Naive thymus-derived CD4-positive, alpha-beta T cell (primary cell): Measurements from ENCODE around the gene AGFG2. TPM values are rescaled to one million over a fixed set of nuclear protein-coding genes. Genes with fewer than 3 reads are reported as not detected.

Experiments used
- ATAC-seq: fragments of 150-1000 bp; cut with Tn5 transposase; 2 replicates; pipeline ENCODE4 v1.10.0; 2021; ENCODE audit warnings: mild to moderate bottlenecking, moderate library complexity
- CTCF ChIA-PET: fragments of 350-600 bp; sonication (Branson Sonifier 250); formaldehyde crosslinking; loops from one replicate; lab custom pipeline; 2021; ENCODE audit warnings: antibody characterized with exemption; lab: Charles Lee
- POLR2A ChIA-PET: fragments of 350-600 bp; sonication (Branson Sonifier 250); formaldehyde crosslinking; loops from one replicate; lab custom pipeline; 2021; ENCODE audit warnings: antibody characterized with exemption, inconsistent platforms; lab: Charles Lee
- DNase-seq, 9 donors: peaks; one replicate each; pipeline versions ENCODE4 v3.0.0 to v3.0.0-alpha.2; 2020 to 2022; ENCODE audit warnings: mixed read lengths in 1 of 9
- H3K27ac ChIP-seq: one replicate; pipeline ENCODE4 v1.7.0; 2013; ENCODE audit warnings: mild to moderate bottlenecking, low read depth, low read length, moderate library complexity
- H3K27me3 ChIP-seq, 2 donors: one replicate each; pipeline ENCODE4 v1.7.0; 2013; ENCODE audit warnings: low read length in 2 of 2, mild to moderate bottlenecking in 2 of 2, moderate library complexity in 2 of 2; ENCODE audit not compliant: control insufficient read depth in 2 of 2, insufficient read depth in 2 of 2
- H3K36me3 ChIP-seq, 3 experiments: 1 replicate in 2 of 3; 2 replicates in 1 of 3; pipeline ENCODE4 v1.7.0; 2013; ENCODE audit warnings: low read length in 3 of 3, mild to moderate bottlenecking in 3 of 3, moderate library complexity in 1 of 3; ENCODE audit not compliant: insufficient read depth in 3 of 3, control insufficient read depth in 2 of 3
- H3K4me1 ChIP-seq, 2 donors: one replicate each; pipeline ENCODE4 v1.7.0; 2013; ENCODE audit warnings: low read length in 2 of 2, mild to moderate bottlenecking in 2 of 2, moderate library complexity in 1 of 2; ENCODE audit not compliant: control insufficient read depth in 2 of 2, insufficient read depth in 2 of 2
- H3K4me3 ChIP-seq: 2 replicates; pipeline ENCODE4 v1.7.0; 2013; ENCODE audit warnings: mild to moderate bottlenecking, low read length
- H3K9me3 ChIP-seq, 3 experiments: 1 replicate in 2 of 3; 2 replicates in 1 of 3; pipeline ENCODE4 v1.7.0; 2013; ENCODE audit warnings: low read length in 3 of 3; ENCODE audit not compliant: control insufficient read depth in 2 of 3
- H3K27ac Mint-ChIP-seq, 9 donors: one replicate each; pipeline ENCODE4 v1.8.0; 2020 to 2022; ENCODE audit warnings: mixed read lengths in 9 of 9, mild to moderate bottlenecking in 8 of 9, moderate library complexity in 5 of 9, inconsistent platforms in 2 of 9
- H3K27me3 Mint-ChIP-seq, 5 donors: one replicate each; pipeline ENCODE4 v1.8.0; 2021 to 2022; ENCODE audit warnings: mixed read lengths in 5 of 5, mild to moderate bottlenecking in 1 of 5
- H3K36me3 Mint-ChIP-seq, 5 donors: one replicate each; pipeline ENCODE4 v1.8.0; 2020 to 2022; ENCODE audit warnings: mixed read lengths in 5 of 5, mild to moderate bottlenecking in 3 of 5, inconsistent platforms in 1 of 5
- H3K4me1 Mint-ChIP-seq, 7 donors: one replicate each; pipeline ENCODE4 v1.8.0; 2020 to 2022; ENCODE audit warnings: mixed read lengths in 7 of 7, mild to moderate bottlenecking in 3 of 7, inconsistent platforms in 1 of 7
- H3K4me3 Mint-ChIP-seq, 10 donors: one replicate each; pipeline ENCODE4 v1.8.0; 2020 to 2022; ENCODE audit warnings: mild to moderate bottlenecking in 10 of 10, mixed read lengths in 10 of 10, moderate library complexity in 6 of 10, inconsistent platforms in 2 of 10
- H3K9me3 Mint-ChIP-seq, 11 donors: one replicate each; pipeline ENCODE4 v1.8.0; 2020 to 2022; ENCODE audit warnings: mixed read lengths in 11 of 11, mild to moderate bottlenecking in 4 of 11, inconsistent platforms in 1 of 11, moderate library complexity in 1 of 11
- intact Hi-C, 2 donors: fragments of 100-400 bp; cut with micrococcal nuclease; formaldehyde crosslinking; loops; one replicate each; pipeline ENCODE4 v1.15.1; 2023
- polyA plus RNA-seq, 2 donors: library from polyadenylated mRNA; unstranded; fragments of 300-500 nt; fragmentation: Illumina TruSeq; gene quantifications; one replicate each; pipeline ENCODE4 v1.2.3, GENCODE V29; 2021
- total RNA-seq, 6 experiments: library from RNA in 5 of 6; stranded (reverse) in 5 of 6; gene quantifications; 1 replicate in 5 of 6; 2 replicates in 1 of 6; pipeline ENCODE4 v1.2.3 and lab custom pipeline; 2021 to 2026

AGFG2 gene
- total and polyA plus RNA-seq, 7 experiments from 2014 or later = 5.7 to 42.4 (median 23.2) TPM

DNA sequence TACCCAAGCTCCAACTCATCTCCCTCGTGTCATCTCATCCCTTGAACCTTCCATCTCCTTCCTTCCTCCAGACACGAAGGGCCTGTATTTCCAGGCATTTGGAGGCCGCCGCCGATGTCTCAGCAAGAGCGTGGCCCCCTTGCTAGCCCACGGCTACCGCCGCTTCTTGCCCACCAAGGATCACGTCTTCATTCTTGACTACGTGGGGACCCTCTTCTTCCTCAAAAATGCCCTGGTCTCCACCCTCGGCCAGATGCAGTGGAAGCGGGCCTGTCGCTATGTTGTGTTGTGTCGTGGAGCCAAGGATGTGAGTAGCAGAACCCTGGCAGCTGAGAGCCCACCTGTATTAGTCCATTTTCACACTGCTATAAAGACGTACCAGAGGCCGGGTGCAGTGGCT lies 52.6 kb downstream of the AGFG2 start:
- H3K9me3 ChIP-seq = no peaks in the 10 kb centered on the region
- H3K36me3 ChIP-seq = no peaks in the 10 kb centered on the region
- no peak for ATAC-seq
- no peak overlapping the region for H3K27ac ChIP-seq
- Mint-ChIP-seq H3K4me1 (peaks cover 4 to 12% (median 7%) of the 10 kb centered on the region in 7 donors), H3K4me3 (no peak overlapping the region), H3K27ac (no peak overlapping the region), H3K9me3 (no peaks in the 10 kb centered on the region), H3K36me3 (no peaks in the 10 kb centered on the region), H3K27me3 (peaks cover 0 to 26% (median 4%) of the 10 kb centered on the region in 5 donors)
- ChIA-PET CTCF (interaction anchor here (1.0 kb wide), 1 partner anchor 117 kb away, joined by 3 read pairs; no protein-coding TSS in a partner anchor), POLR2A (interaction anchor here (0.7 to 1.0 kb wide), 3 partner anchors 21 to 53 kb away, joined by 3 to 5 read pairs (median 3); partner anchors contain the start of genes AGFG2 and MOSPD3)
- intact Hi-C loops = no loop called here
- peaks cover 0 to 4% of the 10 kb centered on the region in 2 donors for H3K4me1 ChIP-seq
- no peaks in the 10 kb centered on the region for H3K27me3 ChIP-seq
- no peak for DNase-seq
- H3K4me3 ChIP-seq = no peak overlapping the region

DNA sequence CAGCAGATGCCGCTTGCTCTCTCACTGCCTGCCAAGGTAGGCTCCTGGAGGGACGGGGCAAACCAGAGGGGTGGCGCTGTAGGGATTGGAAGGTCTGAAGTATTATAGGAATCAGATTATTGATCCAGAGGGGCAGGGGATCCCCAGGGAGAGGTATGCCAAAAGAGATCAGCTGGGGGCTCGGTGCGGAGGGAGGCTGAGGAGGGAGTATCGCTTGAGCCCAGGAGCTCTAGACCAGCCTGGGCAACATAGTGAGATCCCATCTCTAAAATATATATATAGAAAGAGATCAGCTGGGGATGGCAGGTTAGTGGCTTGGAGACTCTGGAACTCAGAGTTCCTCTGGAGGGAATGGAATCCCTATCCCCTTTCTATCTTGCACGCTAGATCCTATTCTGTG lies 56.2 kb downstream of the AGFG2 start:
- H3K36me3 Mint-ChIP-seq = no peaks in the 10 kb centered on the region
- peak overlapping the region in 1 of 9 donors; percentile 67 for H3K27ac Mint-ChIP-seq
- Histone ChIP-seq H3K27me3 (no peaks in the 10 kb centered on the region), H3K9me3 (no peaks in the 10 kb centered on the region), H3K4me1 (no peaks in the 10 kb centered on the region), H3K36me3 (no peaks in the 10 kb centered on the region), H3K27ac (no peak overlapping the region), H3K4me3 (no peak overlapping the region)
- ChIA-PET CTCF (interaction anchor here (1.5 kb wide), 1 partner anchor 9 kb away, joined by 3 read pairs; the partner anchor contains the start of genes FBXO24 and LRCH4), POLR2A (interaction anchor here (1.1 to 3.9 kb wide), 3 partner anchors 9 to 11 kb away, joined by 3 to 20 read pairs (median 3); partner anchors contain the start of genes FBXO24 and LRCH4)
- ATAC-seq (no peak), DNase-seq (no peak)
- no peak overlapping the region for H3K4me3 Mint-ChIP-seq
- H3K4me1 Mint-ChIP-seq = peaks cover 0 to 7% (median 4%) of the 10 kb centered on the region in 7 donors
- peaks cover 0 to 11% (median 4%) of the 10 kb centered on the region in 5 donors for H3K27me3 Mint-ChIP-seq
- H3K9me3 Mint-ChIP-seq = peaks cover 0 to 2% (median 0%) of the 10 kb centered on the region in 11 donors
- intact Hi-C loops = no loop called here

GRCh38 chr7:100598425-100598824 lies 59.4 kb downstream of the AGFG2 start:
- peaks cover 0 to 12% (median 6%) of the 10 kb centered on the region in 7 donors for H3K4me1 Mint-ChIP-seq
- DNase-seq (no peak), ATAC-seq (no peak)
- peaks cover 0 to 2% (median 0%) of the 10 kb centered on the region in 5 donors for H3K27me3 Mint-ChIP-seq
- peaks cover 0 to 2% (median 0%) of the 10 kb centered on the region in 11 donors for H3K9me3 Mint-ChIP-seq
- H3K4me3 Mint-ChIP-seq = no peak overlapping the region
- H3K4me1 ChIP-seq = peaks cover 0 to 1% of the 10 kb centered on the region in 2 donors
- no peaks in the 10 kb centered on the region for H3K36me3 Mint-ChIP-seq
- intact Hi-C loops = no loop called here
- no peak overlapping the region for H3K27ac ChIP-seq
- POLR2A ChIA-PET = interaction anchor here (0.6 to 3.9 kb wide), 5 partner anchors 12 to 82 kb away, joined by 3 to 20 read pairs (median 3); partner anchors contain the start of genes FBXO24 and LRCH4
- H3K36me3 ChIP-seq = no peaks in the 10 kb centered on the region
- H3K9me3 ChIP-seq = no peaks in the 10 kb centered on the region
- H3K4me3 ChIP-seq = no peak overlapping the region
- CTCF ChIA-PET = no interaction called here
- H3K27ac Mint-ChIP-seq = peak overlapping the region in 2 of 9 donors; percentile 2 to 37
- H3K27me3 ChIP-seq = no peaks in the 10 kb centered on the region

- ChIA-PET CTCF (interaction anchor here (0.6 kb wide), 1 partner anchor 26 kb away, joined by 3 read pairs; no protein-coding TSS in a partner anchor), POLR2A (interaction anchor here (1.6 kb wide), 1 partner anchor 14 kb away, joined by 5 read pairs; the partner anchor contains the start of genes FBXO24 and LRCH4)
- Mint-ChIP-seq H3K27me3 (peaks cover 0 to 2% (median 0%) of the 10 kb centered on the region in 5 donors), H3K4me3 (no peak overlapping the region), H3K4me1 (peaks cover 6 to 22% (median 14%) of the 10 kb centered on the region in 7 donors), H3K9me3 (peaks cover 0 to 2% (median 0%) of the 10 kb centered on the region in 11 donors), H3K27ac (no peak overlapping the region), H3K36me3 (no peaks in the 10 kb centered on the region)
- Histone ChIP-seq H3K4me1 (peaks cover 5 to 6% of the 10 kb centered on the region in 2 donors), H3K36me3 (no peaks in the 10 kb centered on the region), H3K4me3 (no peak overlapping the region), H3K9me3 (no peaks in the 10 kb centered on the region), H3K27ac (no peak overlapping the region), H3K27me3 (no peaks in the 10 kb centered on the region)
- DNase-seq (no peak), ATAC-seq (no peak)
- intact Hi-C loops = no loop called here
Measured at GRCh38 chr7:100599911-100600729, 61.1 kb downstream of the AGFG2 start.

DNA sequence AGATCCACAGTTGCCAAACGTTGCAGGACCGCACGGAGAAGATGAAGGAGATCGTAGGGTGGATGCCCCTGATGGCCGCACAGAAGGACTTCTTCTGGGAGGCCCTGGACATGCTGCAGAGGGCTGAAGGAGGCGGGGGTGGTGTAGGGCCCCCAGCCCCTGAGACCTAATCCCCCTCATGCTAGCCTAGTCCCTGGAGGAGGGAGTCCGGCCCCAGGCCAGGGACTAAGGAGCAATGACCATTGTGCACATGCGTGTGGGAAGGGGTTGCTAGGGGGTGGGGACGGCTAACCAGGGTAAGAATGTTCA lies 61.7 kb downstream of the AGFG2 start:
- Histone ChIP-seq H3K4me3 (no peak overlapping the region), H3K9me3 (no peaks in the 10 kb centered on the region), H3K4me1 (peaks cover 6 to 10% of the 10 kb centered on the region in 2 donors), H3K27ac (no peak overlapping the region), H3K27me3 (no peaks in the 10 kb centered on the region), H3K36me3 (no peaks in the 10 kb centered on the region)
- ChIA-PET POLR2A (no interaction called here), CTCF (interaction anchor here (0.6 kb wide), 1 partner anchor 25 kb away, joined by 3 read pairs; no protein-coding TSS in a partner anchor)
- no peak overlapping the region for H3K4me3 Mint-ChIP-seq
- DNase-seq = no peak
- H3K27me3 Mint-ChIP-seq = peaks cover 0 to 8% (median 0%) of the 10 kb centered on the region in 5 donors
- intact Hi-C loops = no loop called here
- peaks cover 0 to 2% (median 0%) of the 10 kb centered on the region in 11 donors for H3K9me3 Mint-ChIP-seq
- H3K27ac Mint-ChIP-seq = no peak overlapping the region
- no peak for ATAC-seq
- peaks cover 11 to 28% (median 17%) of the 10 kb centered on the region in 7 donors for H3K4me1 Mint-ChIP-seq
- H3K36me3 Mint-ChIP-seq = no peaks in the 10 kb centered on the region

- intact Hi-C loops = no loop called here
- CTCF ChIA-PET = interaction anchor here (0.9 to 1.6 kb wide), 5 partner anchors 13 to 87 kb away, joined by 3 to 6 read pairs (median 3); no protein-coding TSS in a partner anchor
- peak overlapping the region; percentile 67 for H3K27ac ChIP-seq
Measured at GRCh38 chr7:100602889-100603725, 64.1 kb downstream of the AGFG2 start.

More at GRCh38 chr7:100602889-100603725, 64.1 kb downstream of the AGFG2 start:
- Mint-ChIP-seq H3K27ac (peak overlapping the region; percentile 7 to 92 (median 66)), H3K36me3 (no peaks in the 10 kb centered on the region), H3K4me1 (peaks cover 7 to 41% (median 20%) of the 10 kb centered on the region in 7 donors), H3K4me3 (peak overlapping the region; percentile 56 to 94 (median 84)), H3K9me3 (peaks cover 0 to 2% (median 0%) of the 10 kb centered on the region in 11 donors), H3K27me3 (peaks cover 0 to 15% (median 0%) of the 10 kb centered on the region in 5 donors)
- peaks cover 6 to 10% of the 10 kb centered on the region in 2 donors for H3K4me1 ChIP-seq
- H3K36me3 ChIP-seq = no peaks in the 10 kb centered on the region
- POLR2A ChIA-PET = interaction anchor here (0.7 to 2.6 kb wide), 9 partner anchors 9 to 70 kb away, joined by 3 to 29 read pairs (median 5); partner anchors contain the start of genes FBXO24, LRCH4 and MOSPD3
- ATAC-seq (no peak), DNase-seq (no peak)
- peak overlapping the region; percentile 66 for H3K4me3 ChIP-seq
- H3K9me3 ChIP-seq = no peaks in the 10 kb centered on the region
- H3K27me3 ChIP-seq = no peaks in the 10 kb centered on the region
